A549 (cell line): ENCODE measurements around the gene B4GALT1. TPM values are rescaled to one million over a fixed set of nuclear protein-coding genes. Genes with fewer than 3 reads are reported as not detected.

Experiments
- ATAC-seq, 2 experiments: fragments of 200-7000 bp in 1 of 2; fragments of >200 bp in 1 of 2; cut with Nextera tagmentation in 1 of 2; cut with Tn5 transposase in 1 of 2; 3 replicates each; pipeline versions ENCODE4 v1.8.0 to v1.9.1; 2018 to 2020; ENCODE audit warnings: mild to moderate bottlenecking in 1 of 2, moderate library complexity in 1 of 2
- CTCF ChIA-PET: fragments of 300-600 bp; sonication (Branson Sonifier 250); formaldehyde crosslinking; extraction: SDS; loops from one replicate; lab custom pipeline; 2021; ENCODE audit warnings: antibody characterized with exemption, inconsistent platforms; lab: Yijun Ruan, JAX
- POLR2A ChIA-PET: fragments of 350-600 bp; formaldehyde crosslinking; extraction: SDS; loops from one replicate; lab custom pipeline; 2021; ENCODE audit warnings: antibody characterized with exemption, inconsistent platforms; lab: Yijun Ruan, JAX
- DNase-seq, 2 experiments: peaks; one replicate each; pipeline versions ENCODE4 v3.0.0 to v3.0.0-alpha.2; 2011 to 2016; ENCODE audit warnings: low read depth in 1 of 2, low spot score in 1 of 2
- FAIRE-seq: peaks from 2 replicates; lab custom pipeline; 2011; peaks lifted over from hg19 to GRCh38; lab: Jason Lieb, UNC
- H3K27ac ChIP-seq, 2 experiments: fragments of >200 bp; sonication (Bioruptor Twin); formaldehyde crosslinking; 3 replicates each; pipeline ENCODE4 v1.5.1; 2016 to 2017
- H3K4me1 ChIP-seq: fragments of >200 bp; sonication (Bioruptor Twin); formaldehyde crosslinking; 3 replicates; pipeline ENCODE4 v1.6.1; 2016
- H3K4me2 ChIP-seq: fragments of >200 bp; sonication (Bioruptor Twin); formaldehyde crosslinking; 3 replicates; pipeline ENCODE4 v1.6.1; 2016
- H3K4me3 ChIP-seq: fragments of >200 bp; sonication (Bioruptor Twin); formaldehyde crosslinking; 3 replicates; pipeline ENCODE4 v1.5.1; 2016
- H3K9me3 ChIP-seq: fragments of >200 bp; sonication (Bioruptor Twin); formaldehyde crosslinking; 3 replicates; pipeline ENCODE4 v1.6.1; 2016
- CHD2 ChIP-seq: fragments of 150-350 bp; IDR thresholded peaks from 2 replicates; pipeline ENCODE4 v1.6.1; 2014; ENCODE audit warnings: low read length; ENCODE audit not compliant: partially characterized antibody
- EHMT2 ChIP-seq: fragments of 200-600 bp; sonication (generic); IDR thresholded peaks from 2 replicates; pipeline ENCODE4 v1.6.1; 2016; ENCODE audit warnings: antibody characterized with exemption, low read depth, mild to moderate bottlenecking, moderate library complexity
- ESRRA ChIP-seq: fragments of 150-350 bp; IDR thresholded peaks from 2 replicates; pipeline ENCODE4 v1.6.1; 2014; ENCODE audit warnings: mild to moderate bottlenecking, low read length, borderline replicate concordance
- FOSL2 ChIP-seq, 2 experiments: fragments of 450-650 bp in 1 of 2; fragments of >200 bp in 1 of 2; sonication (Bioruptor Twin) in 1 of 2; formaldehyde crosslinking; IDR thresholded peaks; 2 replicates each; pipeline versions ENCODE4 v1.5.0 to v1.6.1; 2016 to 2020; ENCODE audit warnings: mild to moderate bottlenecking in 1 of 2, moderate library complexity in 1 of 2
- HDAC2 ChIP-seq: fragments of 200-600 bp; sonication (generic); IDR thresholded peaks from 2 replicates; pipeline ENCODE4 v1.6.1; 2016
- HOXA7 ChIP-seq: fragments of 250-450 bp; sonication (Bioruptor Pico); IDR thresholded peaks from 2 replicates; pipeline ENCODE4 v1.5.0; 2020; ENCODE audit warnings: mild to moderate bottlenecking, moderate library complexity
- HOXB5 ChIP-seq: fragments of 250-450 bp; sonication (Bioruptor Pico); IDR thresholded peaks from 2 replicates; pipeline ENCODE4 v1.5.0; 2020; ENCODE audit warnings: mild to moderate bottlenecking, moderate library complexity
- JUNB ChIP-seq: fragments of >200 bp; sonication (Bioruptor Twin); formaldehyde crosslinking; IDR thresholded peaks from 2 replicates; pipeline ENCODE4 v1.6.1; 2016
- KDM5A ChIP-seq: fragments of 200-600 bp; sonication (generic); IDR thresholded peaks from 2 replicates; pipeline ENCODE4 v1.6.1; 2016; ENCODE audit warnings: antibody characterized with exemption, mild to moderate bottlenecking
- MAZ ChIP-seq: fragments of 150-350 bp; IDR thresholded peaks from 2 replicates; pipeline ENCODE4 v1.6.1; 2014; ENCODE audit warnings: antibody characterized with exemption, low read depth, low read length, borderline replicate concordance
- POLR2AphosphoS2 ChIP-seq: conservative IDR thresholded peaks from 2 replicates; pipeline ENCODE4 v1.6.1; 2012; ENCODE audit warnings: low read length, improper control_type of control experiment, inconsistent platforms
- RAD21 ChIP-seq, 2 experiments: fragments of >200 bp in 1 of 2; sonication (Bioruptor Twin) in 1 of 2; formaldehyde crosslinking in 1 of 2; IDR thresholded peaks in 1 of 2; conservative IDR thresholded peaks in 1 of 2; 2 replicates in 1 of 2; 3 replicates in 1 of 2; pipeline ENCODE4 v1.6.1; 2012 to 2018; ENCODE audit warnings: inconsistent platforms in 1 of 2
- RCOR1 ChIP-seq: fragments of 150-350 bp; IDR thresholded peaks from 2 replicates; pipeline ENCODE4 v1.6.1; 2014; ENCODE audit warnings: antibody characterized with exemption, low read length, low read depth
- ZFP36 ChIP-seq: fragments of 450-650 bp; IDR thresholded peaks from 2 replicates; pipeline ENCODE4 v1.6.1; 2014; ENCODE audit warnings: borderline replicate concordance; ENCODE audit not compliant: partially characterized antibody
- ZSCAN20 ChIP-seq: fragments of 250-450 bp; sonication (Bioruptor Pico); IDR thresholded peaks from 2 replicates; pipeline ENCODE4 v1.8.0; 2022; ENCODE audit warnings: mild to moderate bottlenecking, moderate library complexity
- WGBS: methylation state at CpG from one replicate; pipeline ENCODE4 v1.1.6; 2017; ENCODE audit errors: missing lambda C conversion rate; 5-methylcytosine and 5-hydroxymethylcytosine counted together
- polyA plus RNA-seq, 4 experiments: library from polyadenylated mRNA; depleted of rRNA in 3 of 4; stranded (reverse); fragments of >200 nt; fragmentation: RNase III in 1 of 4; extraction: RNeasy Plus Mini Kit Qiagen cat#74134 plus additional on column Dnase treatment in 1 of 4; gene quantifications; 2 replicates in 3 of 4; 3 replicates in 1 of 4; pipeline ENCODE4 v1.2.3, GENCODE V29; 2011 to 2017
- TF ChIP-seq, protein P1 (sequence below): fragments of 250-450 bp; sonication (Bioruptor Pico); IDR thresholded peaks from 2 replicates; pipeline ENCODE4 v1.5.0; 2020; ENCODE audit warnings: low read depth, mild to moderate bottlenecking, moderate library complexity
- TF ChIP-seq, protein P2 (sequence below): fragments of >200 bp; sonication (Bioruptor Twin); formaldehyde crosslinking; IDR thresholded peaks from 3 replicates; pipeline ENCODE4 v1.5.1; 2016
- TF ChIP-seq, protein P3 (sequence below): fragments of 150-350 bp; IDR thresholded peaks from 2 replicates; pipeline ENCODE4 v1.6.1; 2014; ENCODE audit warnings: low read depth, mild to moderate bottlenecking, low read length
- TF ChIP-seq, protein P4 (sequence below): fragments of 450-650 bp; IDR thresholded peaks from 2 replicates; pipeline ENCODE4 v1.6.1; 2014; ENCODE audit warnings: antibody characterized with exemption
- TF ChIP-seq, protein P5 (sequence below): fragments of 200-600 bp; sonication (generic); IDR thresholded peaks from 2 replicates; pipeline ENCODE4 v1.6.1; 2016; ENCODE audit warnings: antibody characterized with exemption, mild to moderate bottlenecking, moderate library complexity
- TF ChIP-seq, protein P6 (sequence below): fragments of >200 bp; sonication (Bioruptor Twin); formaldehyde crosslinking; IDR thresholded peaks from 2 replicates; pipeline ENCODE4 v1.6.1; 2016

Gene B4GALT1
- polyA plus RNA-seq, 2 of the 4 experiments (the other 2 are of a cell fraction) = 167 to 180 TPM

DNA sequence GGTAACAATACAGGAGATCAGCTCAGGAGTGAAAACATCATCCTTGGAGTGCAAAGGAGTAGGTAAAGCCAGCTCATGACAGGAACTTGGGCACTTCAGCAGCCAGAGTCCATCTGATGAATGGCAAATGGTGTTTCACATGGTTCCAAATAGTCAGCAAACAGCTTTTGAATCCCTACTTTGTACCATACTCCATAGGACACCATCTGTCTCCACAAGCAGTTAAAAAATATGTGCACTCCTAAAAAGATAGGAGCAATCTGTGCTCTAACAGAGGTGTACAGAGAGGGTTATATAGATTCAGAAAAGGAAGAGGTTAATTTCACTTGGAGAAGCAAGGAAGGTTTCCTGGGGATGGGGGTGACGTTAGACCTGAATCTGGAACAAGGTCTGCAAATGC, 21.6 kb upstream of the B4GALT1 start:
- ChIA-PET CTCF (interaction anchor here (1.0 to 2.7 kb wide), 4 partner anchors 10 to 35 kb away, joined by 3 to 12 read pairs (median 5); no protein-coding TSS in a partner anchor), POLR2A (no interaction called here)
- Histone ChIP-seq H3K4me3 (no peak overlapping the region), H3K4me2 (no peak overlapping the region), H3K27ac (no peak overlapping the region), H3K4me1 (peaks cover 14% of the 10 kb centered on the region), H3K9me3 (no peaks in the 10 kb centered on the region)
- 87% methylated on average over 1 of the region's 1 CpG for WGBS
- ATAC-seq (no peak), FAIRE-seq (no peak), DNase-seq (no peak)
- TF ChIP-seq RAD21 (conservative IDR thresholded peaks at IDR 0.05 in 1 of 2, IDR thresholded peaks at IDR 0.05 in 1 of 2) = no peak
- no peak for TF ChIP-seq EHMT2
- no peak for TF ChIP-seq ZFP36
- no peak for TF ChIP-seq KDM5A
- no peak for TF ChIP-seq POLR2AphosphoS2
- TF ChIP-seq, protein P1, sequence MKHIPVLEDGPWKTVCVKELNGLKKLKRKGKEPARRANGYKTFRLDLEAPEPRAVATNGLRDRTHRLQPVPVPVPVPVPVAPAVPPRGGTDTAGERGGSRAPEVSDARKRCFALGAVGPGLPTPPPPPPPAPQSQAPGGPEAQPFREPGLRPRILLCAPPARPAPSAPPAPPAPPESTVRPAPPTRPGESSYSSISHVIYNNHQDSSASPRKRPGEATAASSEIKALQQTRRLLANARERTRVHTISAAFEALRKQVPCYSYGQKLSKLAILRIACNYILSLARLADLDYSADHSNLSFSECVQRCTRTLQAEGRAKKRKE (CRISPR knock-in tag) = no peak
- TF ChIP-seq HOXB5 = no peak

DNA sequence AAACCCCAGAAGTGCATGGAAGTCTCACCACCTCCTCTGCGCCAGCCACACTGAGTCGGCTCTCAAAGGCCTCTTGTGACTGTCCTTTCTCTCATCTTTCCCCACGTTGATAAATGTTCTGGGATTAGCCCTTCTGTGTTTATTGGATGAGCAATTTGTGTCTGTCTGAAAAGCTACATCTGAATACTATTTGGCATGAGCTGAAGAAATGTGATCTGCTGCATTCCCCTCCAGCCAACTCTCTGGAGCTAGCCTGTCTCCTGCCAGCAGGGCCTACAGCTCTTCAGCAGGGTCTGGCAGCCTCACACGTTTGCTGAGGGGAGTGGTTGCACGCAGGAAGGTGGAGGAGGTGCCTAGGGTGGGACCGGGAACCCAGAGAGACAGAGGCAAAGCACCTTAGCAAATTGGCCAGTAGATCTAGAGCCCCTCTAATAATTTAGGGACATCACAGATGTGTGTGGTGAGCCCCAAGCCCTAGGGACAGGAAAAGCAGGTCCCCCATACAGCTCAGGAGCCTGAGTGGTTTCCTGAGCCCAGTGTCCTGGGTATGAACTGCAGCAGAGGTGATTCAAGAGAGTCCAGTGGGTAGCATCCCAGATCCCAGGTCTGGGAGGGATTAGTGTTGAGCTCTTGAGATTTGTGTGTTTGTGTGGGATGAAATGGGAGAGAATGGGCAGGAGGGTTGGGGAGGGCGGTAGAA, 20.5 kb upstream of the B4GALT1 start:
- Histone ChIP-seq H3K4me3 (no peak overlapping the region), H3K4me1 (peaks cover 14% of the 10 kb centered on the region), H3K4me2 (no peak overlapping the region), H3K9me3 (no peaks in the 10 kb centered on the region), H3K27ac (peak overlapping the region in 1 of 2 experiments; percentile 5; a peak in 2 of 6 replicates)
- 56% methylated on average over 7 of the region's 7 CpGs for WGBS
- FAIRE-seq (no peak), DNase-seq (no peak), ATAC-seq (peak; percentile 36 to 38; a peak in 4 of 6 replicates)
- POLR2A ChIA-PET = no interaction called here
- TF ChIP-seq RCOR1 = no peak
- no peak for TF ChIP-seq ESRRA
- TF ChIP-seq, protein P2, sequence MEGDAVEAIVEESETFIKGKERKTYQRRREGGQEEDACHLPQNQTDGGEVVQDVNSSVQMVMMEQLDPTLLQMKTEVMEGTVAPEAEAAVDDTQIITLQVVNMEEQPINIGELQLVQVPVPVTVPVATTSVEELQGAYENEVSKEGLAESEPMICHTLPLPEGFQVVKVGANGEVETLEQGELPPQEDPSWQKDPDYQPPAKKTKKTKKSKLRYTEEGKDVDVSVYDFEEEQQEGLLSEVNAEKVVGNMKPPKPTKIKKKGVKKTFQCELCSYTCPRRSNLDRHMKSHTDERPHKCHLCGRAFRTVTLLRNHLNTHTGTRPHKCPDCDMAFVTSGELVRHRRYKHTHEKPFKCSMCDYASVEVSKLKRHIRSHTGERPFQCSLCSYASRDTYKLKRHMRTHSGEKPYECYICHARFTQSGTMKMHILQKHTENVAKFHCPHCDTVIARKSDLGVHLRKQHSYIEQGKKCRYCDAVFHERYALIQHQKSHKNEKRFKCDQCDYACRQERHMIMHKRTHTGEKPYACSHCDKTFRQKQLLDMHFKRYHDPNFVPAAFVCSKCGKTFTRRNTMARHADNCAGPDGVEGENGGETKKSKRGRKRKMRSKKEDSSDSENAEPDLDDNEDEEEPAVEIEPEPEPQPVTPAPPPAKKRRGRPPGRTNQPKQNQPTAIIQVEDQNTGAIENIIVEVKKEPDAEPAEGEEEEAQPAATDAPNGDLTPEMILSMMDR = no peak
- no peak for TF ChIP-seq HDAC2
- TF ChIP-seq, protein P3, sequence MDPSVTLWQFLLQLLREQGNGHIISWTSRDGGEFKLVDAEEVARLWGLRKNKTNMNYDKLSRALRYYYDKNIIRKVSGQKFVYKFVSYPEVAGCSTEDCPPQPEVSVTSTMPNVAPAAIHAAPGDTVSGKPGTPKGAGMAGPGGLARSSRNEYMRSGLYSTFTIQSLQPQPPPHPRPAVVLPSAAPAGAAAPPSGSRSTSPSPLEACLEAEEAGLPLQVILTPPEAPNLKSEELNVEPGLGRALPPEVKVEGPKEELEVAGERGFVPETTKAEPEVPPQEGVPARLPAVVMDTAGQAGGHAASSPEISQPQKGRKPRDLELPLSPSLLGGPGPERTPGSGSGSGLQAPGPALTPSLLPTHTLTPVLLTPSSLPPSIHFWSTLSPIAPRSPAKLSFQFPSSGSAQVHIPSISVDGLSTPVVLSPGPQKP = no peak
- no peak for TF ChIP-seq ZFP36
- TF ChIP-seq RAD21 (conservative IDR thresholded peaks at IDR 0.05 in 1 of 2, IDR thresholded peaks at IDR 0.05 in 1 of 2) = no peak
- TF ChIP-seq MAZ = no peak
- TF ChIP-seq FOSL2 (IDR thresholded peaks at IDR 0.05) = no peak
- TF ChIP-seq FOSL2 (CRISPR knock-in tag; IDR thresholded peaks at IDR 0.05) = no peak
- no peak for TF ChIP-seq HOXA7 (CRISPR knock-in tag)
- no peak for TF ChIP-seq CHD2
- TF ChIP-seq JUNB = no peak
- TF ChIP-seq, protein P4, sequence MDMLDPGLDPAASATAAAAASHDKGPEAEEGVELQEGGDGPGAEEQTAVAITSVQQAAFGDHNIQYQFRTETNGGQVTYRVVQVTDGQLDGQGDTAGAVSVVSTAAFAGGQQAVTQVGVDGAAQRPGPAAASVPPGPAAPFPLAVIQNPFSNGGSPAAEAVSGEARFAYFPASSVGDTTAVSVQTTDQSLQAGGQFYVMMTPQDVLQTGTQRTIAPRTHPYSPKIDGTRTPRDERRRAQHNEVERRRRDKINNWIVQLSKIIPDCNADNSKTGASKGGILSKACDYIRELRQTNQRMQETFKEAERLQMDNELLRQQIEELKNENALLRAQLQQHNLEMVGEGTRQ = no peak
- no peak for TF ChIP-seq ZSCAN20 (CRISPR knock-in tag)
- TF ChIP-seq, protein P1 (CRISPR knock-in tag) = no peak
- TF ChIP-seq, protein P5, sequence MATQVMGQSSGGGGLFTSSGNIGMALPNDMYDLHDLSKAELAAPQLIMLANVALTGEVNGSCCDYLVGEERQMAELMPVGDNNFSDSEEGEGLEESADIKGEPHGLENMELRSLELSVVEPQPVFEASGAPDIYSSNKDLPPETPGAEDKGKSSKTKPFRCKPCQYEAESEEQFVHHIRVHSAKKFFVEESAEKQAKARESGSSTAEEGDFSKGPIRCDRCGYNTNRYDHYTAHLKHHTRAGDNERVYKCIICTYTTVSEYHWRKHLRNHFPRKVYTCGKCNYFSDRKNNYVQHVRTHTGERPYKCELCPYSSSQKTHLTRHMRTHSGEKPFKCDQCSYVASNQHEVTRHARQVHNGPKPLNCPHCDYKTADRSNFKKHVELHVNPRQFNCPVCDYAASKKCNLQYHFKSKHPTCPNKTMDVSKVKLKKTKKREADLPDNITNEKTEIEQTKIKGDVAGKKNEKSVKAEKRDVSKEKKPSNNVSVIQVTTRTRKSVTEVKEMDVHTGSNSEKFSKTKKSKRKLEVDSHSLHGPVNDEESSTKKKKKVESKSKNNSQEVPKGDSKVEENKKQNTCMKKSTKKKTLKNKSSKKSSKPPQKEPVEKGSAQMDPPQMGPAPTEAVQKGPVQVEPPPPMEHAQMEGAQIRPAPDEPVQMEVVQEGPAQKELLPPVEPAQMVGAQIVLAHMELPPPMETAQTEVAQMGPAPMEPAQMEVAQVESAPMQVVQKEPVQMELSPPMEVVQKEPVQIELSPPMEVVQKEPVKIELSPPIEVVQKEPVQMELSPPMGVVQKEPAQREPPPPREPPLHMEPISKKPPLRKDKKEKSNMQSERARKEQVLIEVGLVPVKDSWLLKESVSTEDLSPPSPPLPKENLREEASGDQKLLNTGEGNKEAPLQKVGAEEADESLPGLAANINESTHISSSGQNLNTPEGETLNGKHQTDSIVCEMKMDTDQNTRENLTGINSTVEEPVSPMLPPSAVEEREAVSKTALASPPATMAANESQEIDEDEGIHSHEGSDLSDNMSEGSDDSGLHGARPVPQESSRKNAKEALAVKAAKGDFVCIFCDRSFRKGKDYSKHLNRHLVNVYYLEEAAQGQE = no peak
- TF ChIP-seq, protein P6, sequence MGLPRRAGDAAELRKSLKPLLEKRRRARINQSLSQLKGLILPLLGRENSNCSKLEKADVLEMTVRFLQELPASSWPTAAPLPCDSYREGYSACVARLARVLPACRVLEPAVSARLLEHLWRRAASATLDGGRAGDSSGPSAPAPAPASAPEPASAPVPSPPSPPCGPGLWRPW = no peak
- CTCF ChIA-PET = interaction anchor here (1.1 to 2.7 kb wide), 5 partner anchors 11 to 38 kb away, joined by 4 to 12 read pairs (median 6); no protein-coding TSS in a partner anchor
